K562 (cell line): Measurements from ENCODE around the gene CYTH1. TPM values are rescaled to one million over a fixed set of nuclear protein-coding genes. Genes with fewer than 3 reads are reported as not detected.

ENCODE experiments used
- ATAC-seq: fragments of 200-7000 bp; cut with Tn5 transposase; 3 replicates; pipeline ENCODE4 v1.9.1; 2020; ENCODE audit warnings: moderate library complexity
- BruUV-seq: library from RNA; stranded (reverse); fragments of 400-500 nt; replicated peaks from 2 replicates; lab custom pipeline; 2021; lab: Mats Ljungman, UMichigan
- CTCF ChIA-PET: fragments of 300-600 bp; formaldehyde crosslinking; extraction: SDS; loops from one replicate; lab custom pipeline; 2021; ENCODE audit warnings: low intra/inter-chr PET ratio; lab: Yijun Ruan, JAX
- POLR2A ChIA-PET: fragments of 300-600, 350-650 bp; sonication (Branson Sonifier 250); formaldehyde crosslinking; extraction: SDS; loops from one replicate; lab custom pipeline; 2021; ENCODE audit warnings: antibody characterized with exemption, inconsistent platforms; lab: Yijun Ruan, JAX
- DNase-seq, 4 experiments: peaks; one replicate each; pipeline versions ENCODE4 v3.0.0 to v3.0.0-alpha.2; 2011 to 2018; ENCODE audit warnings: low spot score in 3 of 4, mixed read lengths in 3 of 4; ENCODE audit errors: extremely low read depth in 1 of 4
- FAIRE-seq: peaks from 2 replicates; lab custom pipeline; 2011; peaks lifted over from hg19 to GRCh38; lab: Jason Lieb, UNC
- H2AFZ ChIP-seq: 2 replicates; pipeline ENCODE4 v1.6.0; 2011; ENCODE audit warnings: low read depth, low read length, control low read depth, inconsistent platforms
- H3K27ac ChIP-seq: fragments of 200-600 bp; 3 replicates; pipeline ENCODE4 v1.8.0; 2011; ENCODE audit warnings: low read depth, mild to moderate bottlenecking, control low read depth, inconsistent platforms, low read length, moderate library complexity, mixed read lengths; ENCODE audit errors: extremely low read depth
- H3K27me3 ChIP-seq, 2 experiments: fragments of 300-600 bp in 1 of 2; 2 replicates in 1 of 2; 3 replicates in 1 of 2; pipeline versions ENCODE4 v1.6.0 to v1.8.0; 2011; ENCODE audit warnings: inconsistent platforms in 2 of 2, low read length in 2 of 2, mild to moderate bottlenecking in 1 of 2, mixed read lengths in 1 of 2, moderate library complexity in 1 of 2; ENCODE audit not compliant: control insufficient read depth in 2 of 2, insufficient read depth in 2 of 2
- H3K36me3 ChIP-seq: fragments of 300-600 bp; 3 replicates; pipeline ENCODE4 v1.8.0; 2011; ENCODE audit warnings: mild to moderate bottlenecking, low read length, inconsistent platforms; ENCODE audit not compliant: control insufficient read depth, insufficient read depth
- H3K4me1 ChIP-seq, 2 experiments: fragments of 200-600 bp in 1 of 2; replicated peaks in 1 of 2; 2 replicates in 1 of 2; 3 replicates in 1 of 2; pipeline versions ENCODE4 v1.5.1 to v1.8.0; 2011; ENCODE audit warnings: inconsistent platforms in 2 of 2, low read length in 2 of 2, mild to moderate bottlenecking in 1 of 2, mixed read lengths in 1 of 2, moderate library complexity in 1 of 2; ENCODE audit not compliant: control insufficient read depth in 2 of 2, insufficient read depth in 2 of 2
- H3K4me2 ChIP-seq: 2 replicates; pipeline ENCODE4 v1.6.1; 2011; ENCODE audit warnings: low read length, control low read depth, inconsistent platforms, mixed read lengths; ENCODE audit not compliant: insufficient read depth
- H3K4me3 ChIP-seq: fragments of 200-600 bp; sonication (generic), shearing (Covaris generic); 2 replicates; pipeline ENCODE4 v1.5.1; 2016; ENCODE audit warnings: control low read depth, inconsistent platforms
- H3K79me2 ChIP-seq: fragments of 200-600 bp; 3 replicates; pipeline ENCODE4 v1.8.0; 2011; ENCODE audit warnings: low read length, inconsistent platforms; ENCODE audit not compliant: control insufficient read depth, insufficient read depth
- H3K9ac ChIP-seq, 2 experiments: 2 replicates each; pipeline versions ENCODE4 v1.6.0 to v1.6.1; 2011; ENCODE audit warnings: low read depth in 2 of 2, low read length in 2 of 2, control low read depth in 1 of 2, inconsistent platforms in 1 of 2, mild to moderate bottlenecking in 1 of 2, mixed read lengths in 1 of 2; ENCODE audit not compliant: insufficient read depth in 1 of 2
- H3K9me1 ChIP-seq: one replicate; pipeline ENCODE4 v1.6.0; 2011; ENCODE audit warnings: inconsistent platforms, mild to moderate bottlenecking, low read length, moderate library complexity; ENCODE audit not compliant: control insufficient read depth, insufficient read depth
- H3K9me3 ChIP-seq: replicated peaks from 2 replicates; pipeline ENCODE4 v1.5.1; 2011; ENCODE audit warnings: low read depth, low read length, inconsistent platforms; ENCODE audit not compliant: control insufficient read depth, insufficient read depth
- H4K20me1 ChIP-seq: replicated peaks from 2 replicates; pipeline ENCODE4 v1.6.1; 2011; ENCODE audit warnings: low read length, inconsistent platforms, mixed read lengths; ENCODE audit not compliant: control insufficient read depth, insufficient read depth
- ARHGAP35 ChIP-seq: fragments of 450-650 bp; IDR thresholded peaks from 2 replicates; pipeline ENCODE4 v1.6.1; 2018; ENCODE audit not compliant: partially characterized antibody
- CHD4 ChIP-seq: fragments of 200-600 bp; sonication (generic); IDR thresholded peaks from 3 replicates; pipeline ENCODE4 v1.6.1; 2012; ENCODE audit warnings: low read depth, mild to moderate bottlenecking, mixed read lengths, low read length, inconsistent platforms; ENCODE audit not compliant: insufficient read depth, insufficient replicate concordance, poor library complexity, severe bottlenecking
- ETV5 ChIP-seq: sonication (generic); formaldehyde crosslinking; IDR thresholded peaks from 2 replicates; pipeline ENCODE4 v1.4.0; 2020; ENCODE audit warnings: low read depth, mild to moderate bottlenecking, missing genetic modification reagents
- FOXJ2 ChIP-seq: fragments of 200-800 bp; sonication (Bioruptor generic); IDR thresholded peaks from 2 replicates; pipeline ENCODE4 v1.6.1; 2016; ENCODE audit warnings: missing genetic modification characterization, missing compliant biosample characterization
- GABPB1 ChIP-seq: sonication (generic); formaldehyde crosslinking; IDR thresholded peaks from 2 replicates; pipeline ENCODE4 v1.8.0; 2022; ENCODE audit warnings: mild to moderate bottlenecking, missing genetic modification reagents
- KAT7 ChIP-seq: sonication (generic); formaldehyde crosslinking; IDR thresholded peaks from 2 replicates; pipeline ENCODE4 v1.8.0; 2022; ENCODE audit warnings: missing genetic modification reagents, mild to moderate bottlenecking, borderline replicate concordance
- KDM4B ChIP-seq, 2 experiments: fragments of 450-650 bp in 1 of 2; sonication (generic) in 1 of 2; IDR thresholded peaks; 2 replicates each; pipeline ENCODE4 v1.6.1; 2016 to 2017; ENCODE audit warnings: borderline replicate concordance in 2 of 2, antibody characterized with exemption in 1 of 2, low read depth in 1 of 2, mild to moderate bottlenecking in 1 of 2
- MAZ ChIP-seq, 2 experiments: fragments of 450-650 bp in 1 of 2; sonication (generic) in 1 of 2; formaldehyde crosslinking; IDR thresholded peaks in 1 of 2; conservative IDR thresholded peaks in 1 of 2; 2 replicates each; pipeline versions ENCODE4 v1.4.0 to v1.5.0; 2020; ENCODE audit warnings: mild to moderate bottlenecking in 1 of 2, missing genetic modification reagents in 1 of 2
- NFATC3 ChIP-seq: fragments of 450-650 bp; IDR thresholded peaks from 2 replicates; pipeline ENCODE4 v1.6.1; 2017; ENCODE audit warnings: mild to moderate bottlenecking
- RAD21 ChIP-seq, 2 experiments: fragments of 250-450 bp in 1 of 2; fragments of 450-650 bp in 1 of 2; sonication (Bioruptor Pico) in 1 of 2; formaldehyde crosslinking in 1 of 2; IDR thresholded peaks in 1 of 2; conservative IDR thresholded peaks in 1 of 2; 2 replicates each; pipeline versions ENCODE4 v1.4.0 to v1.8.0; 2020 to 2022; ENCODE audit warnings: mild to moderate bottlenecking in 2 of 2, moderate library complexity in 1 of 2
- SMARCC2 ChIP-seq: fragments of 450-650 bp; IDR thresholded peaks from 2 replicates; pipeline ENCODE4 v1.6.1; 2017; ENCODE audit warnings: antibody characterized with exemption, moderate library complexity, mild to moderate bottlenecking, low read depth
- TAF15 ChIP-seq: fragments of 200-400 bp; formaldehyde crosslinking; IDR thresholded peaks from 2 replicates; pipeline ENCODE4 v1.6.1; 2017; ENCODE audit warnings: mild to moderate bottlenecking, low read depth, low read length, moderate library complexity
- TSC22D4 ChIP-seq: fragments of 450-650 bp; IDR thresholded peaks from 2 replicates; pipeline ENCODE4 v1.6.1; 2016; ENCODE audit warnings: missing genetic modification characterization, missing biosample characterization, control low read depth
- ZEB2 ChIP-seq: fragments of 450-650 bp; IDR thresholded peaks from 2 replicates; pipeline ENCODE4 v1.6.1; 2016
- ZNF184 ChIP-seq: sonication (generic); formaldehyde crosslinking; IDR thresholded peaks from 2 replicates; pipeline ENCODE4 v1.5.0; 2020; ENCODE audit warnings: missing genetic modification reagents
- ZNF57 ChIP-seq: fragments of 450-650 bp; formaldehyde crosslinking; IDR thresholded peaks from 2 replicates; pipeline ENCODE4 v1.4.0; 2020; ENCODE audit warnings: mild to moderate bottlenecking, moderate library complexity
- WGBS: fragments of 100-300 bp; shearing (Covaris generic); methylation state at CpG from one replicate; pipeline ENCODE4 v1.1.6; 2016; ENCODE audit warnings: low coverage, mixed read lengths; ENCODE audit not compliant: insufficient coverage; ENCODE audit errors: missing lambda C conversion rate; 5-methylcytosine and 5-hydroxymethylcytosine counted together
- in situ Hi-C: fragments of 300-500 bp; cut with MboI; formaldehyde crosslinking; loops from 4 replicates; pipeline ENCODE4 v1.15.0; 2018; ENCODE audit warnings: inconsistent platforms, mixed read lengths
- intact Hi-C: fragments of 100-400 bp; cut with micrococcal nuclease; formaldehyde crosslinking; loops from 2 replicates; pipeline ENCODE4 v1.14.2; 2022
- polyA plus RNA-seq, 8 experiments: library from polyadenylated mRNA; depleted of rRNA in 4 of 8; stranded (reverse) in 5 of 8; unstranded in 3 of 8; fragments of >200 nt; fragmentation: Nextera tagmentation in 2 of 8; fragmentation: Illumina TruSeq in 1 of 8; extraction: Ambion mirVana in 2 of 8; extraction: Trizol in 1 of 8; gene quantifications; 2 replicates each; pipeline versions ENCODE4 v1.2.1 to v1.2.3, GENCODE V29; 2011 to 2014; ENCODE audit warnings: inconsistent platforms in 1 of 8, missing spikeins in 1 of 8
- total RNA-seq, 7 experiments: library from RNA; depleted of rRNA in 6 of 7; stranded (reverse); fragments of >200 nt in 6 of 7; fragmentation: Illumina TruSeq in 2 of 7; extraction: Trizol in 2 of 7; gene quantifications; 2 replicates each; pipeline versions ENCODE4 v1.2.1 to v1.2.3, GENCODE V29; 2011 to 2021; ENCODE audit warnings: low replicate concordance in 1 of 7
- TF ChIP-seq, protein P1 (sequence below): fragments of 450-650 bp; IDR thresholded peaks from 2 replicates; pipeline ENCODE4 v1.6.1; 2017; ENCODE audit warnings: antibody characterized with exemption, mild to moderate bottlenecking
- TF ChIP-seq, protein P2 (sequence below): IDR thresholded peaks from 2 replicates; pipeline ENCODE4 v1.6.1; 2012; ENCODE audit warnings: low read depth, low read length, improper control_type of control experiment, borderline replicate concordance

Gene CYTH1
- total and polyA plus RNA-seq, 9 of the 15 experiments (the other 6 are each of a cell fraction or from before 2014, with no cell fraction given) = 0.52 to 27.7 (median 16.8) TPM

DNA sequence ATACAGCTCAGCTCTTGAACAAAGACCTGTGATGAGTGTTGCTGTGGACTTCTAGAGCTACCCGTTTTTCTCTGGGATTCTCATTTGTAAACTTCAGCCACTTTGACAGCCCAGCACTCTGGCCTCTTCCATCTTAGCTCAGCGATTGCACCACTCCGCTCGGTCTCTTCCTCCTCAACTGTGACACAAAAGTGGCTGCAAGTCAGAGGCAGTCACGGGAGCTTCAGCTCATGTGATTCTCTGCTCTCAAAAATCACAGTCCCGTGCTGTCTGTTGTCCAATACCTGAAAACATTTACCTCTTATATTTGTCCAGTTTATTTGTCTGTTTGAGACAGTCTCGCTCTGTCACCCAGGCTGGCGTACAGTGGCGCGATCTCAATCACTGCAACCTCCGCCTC is 129.2 kb downstream of the CYTH1 start:
- Histone ChIP-seq H4K20me1 (peaks cover 8% of the 10 kb centered on the region; the same call in 1 of the 2 replicates), H3K4me2 (no peak overlapping the region), H3K79me2 (no peaks in the 10 kb centered on the region), H3K27me3 (peaks cover 31 to 58% of the 10 kb centered on the region in 2 experiments), H3K9me1 (no peaks in the 10 kb centered on the region), H3K4me3 (no peak overlapping the region), H3K4me1 (no peaks in the 10 kb centered on the region; a peak in 1 of 5 replicates), H3K9ac (no peak overlapping the region), H3K27ac (no peak overlapping the region), H3K9me3 (peaks cover 2% of the 10 kb centered on the region; the same call in 1 of the 2 replicates), H3K36me3 (no peaks in the 10 kb centered on the region), H2AFZ (no peak overlapping the region)
- ChIA-PET POLR2A (interaction anchor here (0.5 to 1.9 kb wide), 6 partner anchors 9 to 254 kb away, joined by 3 to 7 read pairs (median 4); no protein-coding TSS in a partner anchor), CTCF (no interaction called here)
- DNase-seq (no peak), ATAC-seq (no peak), FAIRE-seq (no peak)
- 17% methylated on average over 9 of the region's 11 CpGs for WGBS
- intact Hi-C loops = no loop called here
- no TSS peak for BruUV-seq
- in situ Hi-C loops = no loop called here
- TF ChIP-seq MAZ (CRISPR knock-in tag; conservative IDR thresholded peaks at IDR 0.05 in 1 of 2, IDR thresholded peaks at IDR 0.05 in 1 of 2) (no peak), NFATC3 (no peak), RAD21 (CRISPR knock-in tag; conservative IDR thresholded peaks at IDR 0.05 in 1 of 2, IDR thresholded peaks at IDR 0.05 in 1 of 2) (no peak), TSC22D4 (tag) (no peak), ZNF184 (CRISPR knock-in tag) (no peak), CHD4 (no peak), KDM4B (IDR thresholded peaks at IDR 0.05; ENCODE audit: borderline replicate concordance in 2 of 2, low read depth in 1 of 2) (no peak), FOXJ2 (tag) (no peak), ZNF57 (CRISPR knock-in tag) (no peak), ETV5 (CRISPR knock-in tag) (no peak), TAF15 (no peak), ARHGAP35 (no peak), GABPB1 (CRISPR knock-in tag) (no peak), KAT7 (no peak), SMARCC2 (no peak), ZEB2 (no peak)
- TF ChIP-seq, protein P1, sequence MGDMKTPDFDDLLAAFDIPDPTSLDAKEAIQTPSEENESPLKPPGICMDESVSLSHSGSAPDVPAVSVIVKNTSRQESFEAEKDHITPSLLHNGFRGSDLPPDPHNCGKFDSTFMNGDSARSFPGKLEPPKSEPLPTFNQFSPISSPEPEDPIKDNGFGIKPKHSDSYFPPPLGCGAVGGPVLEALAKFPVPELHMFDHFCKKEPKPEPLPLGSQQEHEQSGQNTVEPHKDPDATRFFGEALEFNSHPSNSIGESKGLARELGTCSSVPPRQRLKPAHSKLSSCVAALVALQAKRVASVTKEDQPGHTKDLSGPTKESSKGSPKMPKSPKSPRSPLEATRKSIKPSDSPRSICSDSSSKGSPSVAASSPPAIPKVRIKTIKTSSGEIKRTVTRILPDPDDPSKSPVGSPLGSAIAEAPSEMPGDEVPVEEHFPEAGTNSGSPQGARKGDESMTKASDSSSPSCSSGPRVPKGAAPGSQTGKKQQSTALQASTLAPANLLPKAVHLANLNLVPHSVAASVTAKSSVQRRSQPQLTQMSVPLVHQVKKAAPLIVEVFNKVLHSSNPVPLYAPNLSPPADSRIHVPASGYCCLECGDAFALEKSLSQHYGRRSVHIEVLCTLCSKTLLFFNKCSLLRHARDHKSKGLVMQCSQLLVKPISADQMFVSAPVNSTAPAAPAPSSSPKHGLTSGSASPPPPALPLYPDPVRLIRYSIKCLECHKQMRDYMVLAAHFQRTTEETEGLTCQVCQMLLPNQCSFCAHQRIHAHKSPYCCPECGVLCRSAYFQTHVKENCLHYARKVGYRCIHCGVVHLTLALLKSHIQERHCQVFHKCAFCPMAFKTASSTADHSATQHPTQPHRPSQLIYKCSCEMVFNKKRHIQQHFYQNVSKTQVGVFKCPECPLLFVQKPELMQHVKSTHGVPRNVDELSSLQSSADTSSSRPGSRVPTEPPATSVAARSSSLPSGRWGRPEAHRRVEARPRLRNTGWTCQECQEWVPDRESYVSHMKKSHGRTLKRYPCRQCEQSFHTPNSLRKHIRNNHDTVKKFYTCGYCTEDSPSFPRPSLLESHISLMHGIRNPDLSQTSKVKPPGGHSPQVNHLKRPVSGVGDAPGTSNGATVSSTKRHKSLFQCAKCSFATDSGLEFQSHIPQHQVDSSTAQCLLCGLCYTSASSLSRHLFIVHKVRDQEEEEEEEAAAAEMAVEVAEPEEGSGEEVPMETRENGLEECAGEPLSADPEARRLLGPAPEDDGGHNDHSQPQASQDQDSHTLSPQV = no peak
- TF ChIP-seq, protein P2, sequence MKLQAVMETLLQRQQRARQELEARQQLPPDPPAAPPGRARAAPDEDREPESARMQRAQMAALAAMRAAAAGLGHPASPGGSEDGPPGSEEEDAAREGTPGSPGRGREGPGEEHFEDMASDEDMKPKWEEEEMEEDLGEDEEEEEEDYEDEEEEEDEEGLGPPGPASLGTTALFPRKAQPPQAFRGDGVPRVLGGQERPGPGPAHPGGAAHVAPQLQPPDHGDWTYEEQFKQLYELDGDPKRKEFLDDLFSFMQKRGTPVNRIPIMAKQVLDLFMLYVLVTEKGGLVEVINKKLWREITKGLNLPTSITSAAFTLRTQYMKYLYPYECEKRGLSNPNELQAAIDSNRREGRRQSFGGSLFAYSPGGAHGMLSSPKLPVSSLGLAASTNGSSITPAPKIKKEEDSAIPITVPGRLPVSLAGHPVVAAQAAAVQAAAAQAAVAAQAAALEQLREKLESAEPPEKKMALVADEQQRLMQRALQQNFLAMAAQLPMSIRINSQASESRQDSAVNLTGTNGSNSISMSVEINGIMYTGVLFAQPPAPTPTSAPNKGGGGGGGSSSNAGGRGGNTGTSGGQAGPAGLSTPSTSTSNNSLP = no peak
